IPS DF 19.7 (cell line): ENCODE results near the gene OTP.

ENCODE experiments used
- DNase-seq: peaks from one replicate; pipeline ENCODE4 v3.0.0-alpha.2; 2013; ENCODE audit warnings: low read depth, low spot score

The OTP gene

GRCh38 chr5:77637998-77638762 is at the start of gene OTP:
OTP (minus strand) TSS chr5:77638713; CDS start chr5:77638549, 164 bp downstream.
- no peak for DNase-seq

GRCh38 chr5:77683171-77683732 is 44.7 kb upstream of the OTP start:
- DNase-seq, result no peak

GRCh38 chr5:77670526-77670925 is 32.0 kb upstream of the OTP start:
- DNase-seq, result no peak

- no peak for DNase-seq
These were observed 31.2 kb upstream of the OTP start for GRCh38 chr5:77669677-77670076.

- DNase-seq, result no peak
These were observed 24.8 kb upstream of the OTP start for GRCh38 chr5:77663090-77663863.

- DNase-seq, result no peak
These were observed 24.1 kb upstream of the OTP start for GRCh38 chr5:77662635-77663034.

GRCh38 chr5:77658662-77659061 is 20.1 kb upstream of the OTP start:
- no peak for DNase-seq

GRCh38 chr5:77651343-77651742 is 12.8 kb upstream of the OTP start:
- no peak for DNase-seq

GRCh38 chr5:77650686-77651085 is 12.2 kb upstream of the OTP start:
- no peak for DNase-seq

GRCh38 chr5:77649776-77650175 is 11.3 kb upstream of the OTP start:
- no peak for DNase-seq

- no peak for DNase-seq
These were observed 7.6 kb upstream of the OTP start for GRCh38 chr5:77645995-77646639.

GRCh38 chr5:77645158-77645994 is 6.9 kb upstream of the OTP start:
- no peak for DNase-seq

GRCh38 chr5:77644371-77645157 is 6.1 kb upstream of the OTP start:
- DNase-seq, result no peak

GRCh38 chr5:77643654-77644370 is 5.3 kb upstream of the OTP start:
- no peak for DNase-seq

- DNase-seq, result no peak
These were observed 4.5 kb upstream of the OTP start for GRCh38 chr5:77642738-77643653.

- DNase-seq, result no peak
These were observed 3.6 kb upstream of the OTP start for GRCh38 chr5:77641963-77642737.

GRCh38 chr5:77641397-77641943 is 3.0 kb upstream of the OTP start:
- DNase-seq, result no peak
